K562 (cell line): ENCODE results near the gene ZBTB20. TPM values are rescaled to one million over a fixed set of nuclear protein-coding genes. Genes with fewer than 3 reads are reported as not detected.

Experiments used
- ATAC-seq: fragments of 200-7000 bp; cut with Tn5 transposase; 3 replicates; pipeline ENCODE4 v1.9.1; 2020; ENCODE audit warnings: moderate library complexity
- BruUV-seq: library from RNA; stranded (reverse); fragments of 400-500 nt; replicated peaks from 2 replicates; lab custom pipeline; 2021; lab: Mats Ljungman, UMichigan
- CTCF ChIA-PET: fragments of 300-600 bp; formaldehyde crosslinking; extraction: SDS; loops from one replicate; lab custom pipeline; 2021; ENCODE audit warnings: low intra/inter-chr PET ratio; lab: Yijun Ruan, JAX
- POLR2A ChIA-PET: fragments of 300-600, 350-650 bp; sonication (Branson Sonifier 250); formaldehyde crosslinking; extraction: SDS; loops from one replicate; lab custom pipeline; 2021; ENCODE audit warnings: antibody characterized with exemption, inconsistent platforms; lab: Yijun Ruan, JAX
- DNase-seq, 4 experiments: peaks; one replicate each; pipeline versions ENCODE4 v3.0.0 to v3.0.0-alpha.2; 2011 to 2018; ENCODE audit warnings: low spot score in 3 of 4, mixed read lengths in 3 of 4; ENCODE audit errors: extremely low read depth in 1 of 4
- FAIRE-seq: peaks from 2 replicates; lab custom pipeline; 2011; peaks lifted over from hg19 to GRCh38; lab: Jason Lieb, UNC
- H2AFZ ChIP-seq: 2 replicates; pipeline ENCODE4 v1.6.0; 2011; ENCODE audit warnings: low read depth, low read length, control low read depth, inconsistent platforms
- H3K27ac ChIP-seq: fragments of 200-600 bp; 3 replicates; pipeline ENCODE4 v1.8.0; 2011; ENCODE audit warnings: low read depth, mild to moderate bottlenecking, control low read depth, inconsistent platforms, low read length, moderate library complexity, mixed read lengths; ENCODE audit errors: extremely low read depth
- H3K27me3 ChIP-seq, 2 experiments: fragments of 300-600 bp in 1 of 2; 2 replicates in 1 of 2; 3 replicates in 1 of 2; pipeline versions ENCODE4 v1.6.0 to v1.8.0; 2011; ENCODE audit warnings: inconsistent platforms in 2 of 2, low read length in 2 of 2, mild to moderate bottlenecking in 1 of 2, mixed read lengths in 1 of 2, moderate library complexity in 1 of 2; ENCODE audit not compliant: control insufficient read depth in 2 of 2, insufficient read depth in 2 of 2
- H3K36me3 ChIP-seq: fragments of 300-600 bp; 3 replicates; pipeline ENCODE4 v1.8.0; 2011; ENCODE audit warnings: mild to moderate bottlenecking, low read length, inconsistent platforms; ENCODE audit not compliant: control insufficient read depth, insufficient read depth
- H3K4me1 ChIP-seq, 2 experiments: fragments of 200-600 bp in 1 of 2; replicated peaks in 1 of 2; 2 replicates in 1 of 2; 3 replicates in 1 of 2; pipeline versions ENCODE4 v1.5.1 to v1.8.0; 2011; ENCODE audit warnings: inconsistent platforms in 2 of 2, low read length in 2 of 2, mild to moderate bottlenecking in 1 of 2, mixed read lengths in 1 of 2, moderate library complexity in 1 of 2; ENCODE audit not compliant: control insufficient read depth in 2 of 2, insufficient read depth in 2 of 2
- H3K4me2 ChIP-seq: 2 replicates; pipeline ENCODE4 v1.6.1; 2011; ENCODE audit warnings: low read length, control low read depth, inconsistent platforms, mixed read lengths; ENCODE audit not compliant: insufficient read depth
- H3K4me3 ChIP-seq: fragments of 200-600 bp; sonication (generic), shearing (Covaris generic); 2 replicates; pipeline ENCODE4 v1.5.1; 2016; ENCODE audit warnings: control low read depth, inconsistent platforms
- H3K79me2 ChIP-seq: fragments of 200-600 bp; 3 replicates; pipeline ENCODE4 v1.8.0; 2011; ENCODE audit warnings: low read length, inconsistent platforms; ENCODE audit not compliant: control insufficient read depth, insufficient read depth
- H3K9ac ChIP-seq, 2 experiments: 2 replicates each; pipeline versions ENCODE4 v1.6.0 to v1.6.1; 2011; ENCODE audit warnings: low read depth in 2 of 2, low read length in 2 of 2, control low read depth in 1 of 2, inconsistent platforms in 1 of 2, mild to moderate bottlenecking in 1 of 2, mixed read lengths in 1 of 2; ENCODE audit not compliant: insufficient read depth in 1 of 2
- H3K9me1 ChIP-seq: one replicate; pipeline ENCODE4 v1.6.0; 2011; ENCODE audit warnings: inconsistent platforms, mild to moderate bottlenecking, low read length, moderate library complexity; ENCODE audit not compliant: control insufficient read depth, insufficient read depth
- H3K9me3 ChIP-seq: replicated peaks from 2 replicates; pipeline ENCODE4 v1.5.1; 2011; ENCODE audit warnings: low read depth, low read length, inconsistent platforms; ENCODE audit not compliant: control insufficient read depth, insufficient read depth
- H4K20me1 ChIP-seq: replicated peaks from 2 replicates; pipeline ENCODE4 v1.6.1; 2011; ENCODE audit warnings: low read length, inconsistent platforms, mixed read lengths; ENCODE audit not compliant: control insufficient read depth, insufficient read depth
- AFF1 ChIP-seq, 2 experiments: fragments of 450-650 bp; IDR thresholded peaks; 2 replicates each; pipeline ENCODE4 v1.6.1; 2018; ENCODE audit warnings: mild to moderate bottlenecking in 2 of 2, low read depth in 1 of 2; ENCODE audit not compliant: partially characterized antibody in 2 of 2
- CBX1 ChIP-seq: sonication (generic); IDR thresholded peaks from 2 replicates; pipeline ENCODE4 v1.6.1; 2016; ENCODE audit warnings: antibody characterized with exemption, low read depth, mild to moderate bottlenecking
- DACH1 ChIP-seq: fragments of 450-650 bp; IDR thresholded peaks from 2 replicates; pipeline ENCODE4 v1.6.1; 2018; ENCODE audit not compliant: partially characterized antibody
- FOXO4 ChIP-seq: fragments of 450-650 bp; formaldehyde crosslinking; IDR thresholded peaks from 2 replicates; pipeline ENCODE4 v1.4.0; 2020; ENCODE audit warnings: mild to moderate bottlenecking, moderate library complexity
- HBP1 ChIP-seq: fragments of 450-650 bp; formaldehyde crosslinking; IDR thresholded peaks from 2 replicates; pipeline ENCODE4 v1.4.0; 2022; ENCODE audit warnings: missing genetic modification characterization
- IFI16 ChIP-seq: fragments of 250-450 bp; sonication (Bioruptor Pico); IDR thresholded peaks from 2 replicates; pipeline ENCODE4 v2.1.2; 2022; ENCODE audit warnings: mild to moderate bottlenecking, inconsistent platforms
- MEIS2 ChIP-seq: fragments of 450-650 bp; IDR thresholded peaks from 2 replicates; pipeline ENCODE4 v1.6.1; 2014; ENCODE audit warnings: mild to moderate bottlenecking; ENCODE audit not compliant: partially characterized antibody
- NCOA4 ChIP-seq: fragments of 450-650 bp; IDR thresholded peaks from 2 replicates; pipeline ENCODE4 v1.6.1; 2018; ENCODE audit warnings: mild to moderate bottlenecking; ENCODE audit not compliant: partially characterized antibody
- POU5F1 ChIP-seq: fragments of 150-350 bp; IDR thresholded peaks from 2 replicates; pipeline ENCODE4 v1.6.1; 2014; ENCODE audit warnings: borderline replicate concordance, low read length, low read depth, mild to moderate bottlenecking; ENCODE audit not compliant: partially characterized antibody
- SRSF3 ChIP-seq: fragments of 200-400 bp; formaldehyde crosslinking; IDR thresholded peaks from 2 replicates; pipeline ENCODE4 v1.6.1; 2016; ENCODE audit warnings: mild to moderate bottlenecking, low read length, moderate library complexity; ENCODE audit not compliant: insufficient read depth
- TEAD2 ChIP-seq: fragments of 450-650 bp; IDR thresholded peaks from 2 replicates; pipeline ENCODE4 v1.6.1; 2016; ENCODE audit warnings: missing genetic modification characterization, control low read depth, missing compliant biosample characterization
- WGBS: fragments of 100-300 bp; shearing (Covaris generic); methylation state at CpG from one replicate; pipeline ENCODE4 v1.1.6; 2016; ENCODE audit warnings: low coverage, mixed read lengths; ENCODE audit not compliant: insufficient coverage; ENCODE audit errors: missing lambda C conversion rate; 5-methylcytosine and 5-hydroxymethylcytosine counted together
- in situ Hi-C: fragments of 300-500 bp; cut with MboI; formaldehyde crosslinking; loops from 4 replicates; pipeline ENCODE4 v1.15.0; 2018; ENCODE audit warnings: inconsistent platforms, mixed read lengths
- intact Hi-C: fragments of 100-400 bp; cut with micrococcal nuclease; formaldehyde crosslinking; loops from 2 replicates; pipeline ENCODE4 v1.14.2; 2022
- polyA plus RNA-seq, 8 experiments: library from polyadenylated mRNA; depleted of rRNA in 4 of 8; stranded (reverse) in 5 of 8; unstranded in 3 of 8; fragments of >200 nt; fragmentation: Nextera tagmentation in 2 of 8; fragmentation: Illumina TruSeq in 1 of 8; extraction: Ambion mirVana in 2 of 8; extraction: Trizol in 1 of 8; gene quantifications; 2 replicates each; pipeline versions ENCODE4 v1.2.1 to v1.2.3, GENCODE V29; 2011 to 2014; ENCODE audit warnings: inconsistent platforms in 1 of 8, missing spikeins in 1 of 8
- total RNA-seq, 7 experiments: library from RNA; depleted of rRNA in 6 of 7; stranded (reverse); fragments of >200 nt in 6 of 7; fragmentation: Illumina TruSeq in 2 of 7; extraction: Trizol in 2 of 7; gene quantifications; 2 replicates each; pipeline versions ENCODE4 v1.2.1 to v1.2.3, GENCODE V29; 2011 to 2021; ENCODE audit warnings: low replicate concordance in 1 of 7

The ZBTB20 gene
- total and polyA plus RNA-seq, 9 of the 15 experiments (the other 6 are each of a cell fraction or from before 2014, with no cell fraction given), result 0.17 to 1.7 (median 0.45) TPM

GRCh38 chr3:114451051-114451451 lies 696.0 kb downstream of the ZBTB20 start:
- WGBS, result 0% methylated on average over 1 of the region's 2 CpGs
- no peak overlapping the region for H3K4me2 ChIP-seq
- no peaks in the 10 kb centered on the region for H3K79me2 ChIP-seq
- FAIRE-seq, result no peak
- in situ Hi-C loops (no loop called here), intact Hi-C loops (no loop called here)
- H3K4me1 ChIP-seq, result no peaks in the 10 kb centered on the region
- H3K9me1 ChIP-seq, result no peaks in the 10 kb centered on the region
- ChIA-PET POLR2A (no interaction called here), CTCF (no interaction called here)
- H4K20me1 ChIP-seq, result no peaks in the 10 kb centered on the region
- no peak for DNase-seq
- H3K9ac ChIP-seq, result no peak overlapping the region
- no peak overlapping the region for H3K4me3 ChIP-seq
- H2AFZ ChIP-seq, result no peak overlapping the region
- ATAC-seq, result no peak
- H3K27ac ChIP-seq, result no peak overlapping the region
- H3K9me3 ChIP-seq, result no peaks in the 10 kb centered on the region
- no peaks in the 10 kb centered on the region for H3K27me3 ChIP-seq
- H3K36me3 ChIP-seq, result no peaks in the 10 kb centered on the region
- BruUV-seq, result no TSS peak
- TF ChIP-seq NCOA4, result no peak
- no peak for TF ChIP-seq FOXO4 (CRISPR knock-in tag)
- no peak for TF ChIP-seq SRSF3
- no peak for TF ChIP-seq POU5F1
- TF ChIP-seq DACH1, result no peak
- no peak for TF ChIP-seq AFF1 (IDR thresholded peaks at IDR 0.05; ENCODE audit: low read depth in 1 of 2, partially characterized antibody in 2 of 2)
- no peak for TF ChIP-seq MEIS2
- no peak for TF ChIP-seq TEAD2 (tag)
- no peak for TF ChIP-seq IFI16
- no peak for TF ChIP-seq CBX1
- no peak for TF ChIP-seq HBP1 (CRISPR knock-in tag)
